Effector CD8-positive, alpha-beta T cell (primary cell): ENCODE data around the gene SORBS1.

Experiments used
- DNase-seq: peaks from one replicate; lab custom pipeline; 2025; lab: John Stamatoyannopoulos, UW

SORBS1 gene

GRCh38 chr10:95315509-95315908 is 245.7 kb downstream of the SORBS1 start:
- no peak for DNase-seq

- DNase-seq = no peak
Measured at GRCh38 chr10:95314192-95314918, 246.8 kb downstream of the SORBS1 start.

- no peak for DNase-seq
Measured at GRCh38 chr10:95312986-95313495, 248.1 kb downstream of the SORBS1 start.

- DNase-seq = no peak
Measured at GRCh38 chr10:95312257-95312656, 248.9 kb downstream of the SORBS1 start.

- no peak for DNase-seq
Measured at GRCh38 chr10:95309958-95310357, 251.2 kb downstream of the SORBS1 start.

GRCh38 chr10:95308389-95309302 is 252.5 kb downstream of the SORBS1 start:
- no peak for DNase-seq

GRCh38 chr10:95306851-95307250 is 254.3 kb downstream of the SORBS1 start:
- DNase-seq = no peak

GRCh38 chr10:95306318-95306650 is 254.9 kb downstream of the SORBS1 start:
- no peak for DNase-seq

GRCh38 chr10:95305606-95306317 is 255.4 kb downstream of the SORBS1 start:
- no peak for DNase-seq

- no peak for DNase-seq
Measured at GRCh38 chr10:95304976-95305375, 256.2 kb downstream of the SORBS1 start.

- no peak for DNase-seq
Measured at GRCh38 chr10:95304463-95304862, 256.7 kb downstream of the SORBS1 start.

GRCh38 chr10:95303950-95304349 is 257.2 kb downstream of the SORBS1 start:
- no peak for DNase-seq

- no peak for DNase-seq
Measured at GRCh38 chr10:95303535-95303934, 257.6 kb downstream of the SORBS1 start.

GRCh38 chr10:95300022-95300539 is 261.1 kb downstream of the SORBS1 start:
- DNase-seq = no peak

- no peak for DNase-seq
Measured at GRCh38 chr10:95297402-95297801, 263.8 kb downstream of the SORBS1 start.

GRCh38 chr10:95296764-95297163 is 264.4 kb downstream of the SORBS1 start:
- DNase-seq = no peak

- DNase-seq = no peak
Measured at GRCh38 chr10:95295031-95295755, 266.0 kb downstream of the SORBS1 start.

GRCh38 chr10:95293631-95294030 is 267.5 kb downstream of the SORBS1 start:
- no peak for DNase-seq

GRCh38 chr10:95291365-95292039 is 269.7 kb downstream of the SORBS1 start:
- DNase-seq = no peak

GRCh38 chr10:95290461-95291364 is 270.5 kb downstream of the SORBS1 start, which contains the start of gene PDLIM1:
Gene PDLIM1, minus strand, starts transcription at chr10:95291003. Its CDS starts 88 bp downstream, at chr10:95290915.
- DNase-seq = no peak
